Activated CD4-positive, alpha-beta T cell treated with anti-CD3 and anti-CD28 coated beads for 1 hour (primary cell): ENCODE measurements around the gene PXMP4.
A peak's percentile ranks its signal among the peaks of the same experiment; 100 is the strongest.
"Not testable (repeated sequence)": the region's sequence is repeated elsewhere in the genome, so short reads cannot be mapped to it uniquely, and the experiment has no call there.

Experiments used
- DNase-seq: peaks from one replicate; pipeline ENCODE4 v3.0.0-alpha.2; 2020

The PXMP4 gene

GRCh38 chr20:33701629-33702450, 18.3 kb downstream of the PXMP4 start:
- no peak for DNase-seq

- DNase-seq = not testable (repeated sequence)
Observed at GRCh38 chr20:33700696-33701441, 19.2 kb downstream of the PXMP4 start.

- DNase-seq = not testable (repeated sequence)
Observed at GRCh38 chr20:33698966-33699365, 21.1 kb downstream of the PXMP4 start.

- DNase-seq = no peak
Observed at GRCh38 chr20:33697129-33697528, 23.0 kb downstream of the PXMP4 start.

GRCh38 chr20:33696448-33696847, 23.7 kb downstream of the PXMP4 start:
- DNase-seq = no peak

GRCh38 chr20:33694639-33695012, 25.5 kb downstream of the PXMP4 start:
- DNase-seq = no peak

- DNase-seq = no peak
Observed at GRCh38 chr20:33693741-33694638, 26.1 kb downstream of the PXMP4 start.

- DNase-seq = no peak
Observed at GRCh38 chr20:33693289-33693688, 26.8 kb downstream of the PXMP4 start.

- DNase-seq = no peak
Observed at GRCh38 chr20:33689973-33690372, 30.1 kb downstream of the PXMP4 start.

GRCh38 chr20:33689493-33689892, 30.6 kb downstream of the PXMP4 start:
- DNase-seq = no peak

GRCh38 chr20:33688938-33689424, 31.1 kb downstream of the PXMP4 start:
- DNase-seq = no peak

- no peak for DNase-seq
Observed at GRCh38 chr20:33687993-33688937, 31.8 kb downstream of the PXMP4 start.

GRCh38 chr20:33687370-33687915, 32.7 kb downstream of the PXMP4 start:
- DNase-seq = no peak

- no peak for DNase-seq
Observed at GRCh38 chr20:33686984-33687366, 33.1 kb downstream of the PXMP4 start.

GRCh38 chr20:33686100-33686983, 33.8 kb downstream of the PXMP4 start, which contains the start of gene E2F1:
Gene E2F1 (minus strand): TSS chr20:33686385. CDS start chr20:33686264, 121 bp downstream.
- peak; percentile 86 for DNase-seq

- no peak for DNase-seq
Observed at GRCh38 chr20:33685328-33686099, 34.6 kb downstream of the PXMP4 start.

GRCh38 chr20:33684533-33685327, 35.4 kb downstream of the PXMP4 start:
- no peak for DNase-seq

GRCh38 chr20:33681728-33682353, 38.3 kb downstream of the PXMP4 start:
- DNase-seq = no peak
